GM12892 (cell line): Measurements from ENCODE around the gene OR56A5. TPM values are rescaled to one million over a fixed set of nuclear protein-coding genes. Genes with fewer than 3 reads are reported as not detected.

Experiments
- DNase-seq: peaks from one replicate; pipeline ENCODE4 v3.0.0; 2011; ENCODE audit not compliant: insufficient read length
- FAIRE-seq: peaks from 2 replicates; lab custom pipeline; 2011; peaks lifted over from hg19 to GRCh38; lab: Jason Lieb, UNC
- POLR2A ChIP-seq: IDR thresholded peaks from 2 replicates; pipeline ENCODE4 v1.6.1; 2011; ENCODE audit warnings: low read depth, low read length, control low read depth
- POLR2AphosphoS5 ChIP-seq: IDR thresholded peaks from 2 replicates; pipeline ENCODE4 v1.6.1; 2011; ENCODE audit warnings: low read depth, low read length, control low read depth
- TAF1 ChIP-seq: IDR thresholded peaks from 2 replicates; pipeline ENCODE4 v1.6.1; 2011; ENCODE audit warnings: low read depth, mild to moderate bottlenecking, control low read depth, low read length, borderline replicate concordance
- polyA plus RNA-seq: library from polyadenylated mRNA; unstranded; fragments of >200 nt; gene quantifications from one replicate; pipeline ENCODE4 v1.2.1, GENCODE V29; 2012; ENCODE audit warnings: missing spikeins, inconsistent platforms; ENCODE audit not compliant: missing spikeins

The OR56A5 gene, protein sequence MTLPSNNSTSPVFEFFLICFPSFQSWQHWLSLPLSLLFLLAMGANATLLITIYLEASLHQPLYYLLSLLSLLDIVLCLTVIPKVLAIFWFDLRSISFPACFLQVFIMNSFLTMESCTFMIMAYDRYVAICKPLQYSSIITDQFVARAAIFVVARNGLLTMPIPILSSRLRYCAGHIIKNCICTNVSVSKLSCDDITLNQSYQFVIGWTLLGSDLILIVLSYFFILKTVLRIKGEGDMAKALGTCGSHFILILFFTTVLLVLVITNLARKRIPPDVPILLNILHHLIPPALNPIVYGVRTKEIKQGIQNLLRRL
- not detected for polyA plus RNA-seq

DNA sequence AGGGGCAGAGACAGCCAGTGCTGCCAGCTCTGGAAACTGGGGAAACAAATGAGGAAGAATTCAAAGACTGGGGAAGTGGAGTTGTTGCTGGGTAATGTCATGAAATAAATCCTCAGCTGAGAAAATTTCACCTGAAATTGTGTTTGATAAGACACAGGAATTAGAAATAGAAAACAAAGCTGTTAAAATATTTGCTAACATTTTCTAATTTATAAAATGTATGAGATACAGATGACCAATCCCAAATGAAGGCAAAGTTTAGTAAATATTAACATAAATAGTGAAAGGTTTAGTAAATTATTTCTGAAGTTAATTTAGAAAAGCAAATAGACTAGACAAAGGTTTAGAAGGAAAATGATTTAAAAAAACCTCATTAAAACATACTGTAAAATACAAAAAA lies at the start of gene OR56A5:
Gene OR56A5 (minus strand): TSS at position 101 of the 400 bp plus-strand sequence. CDS start 0 bp downstream, at position 101.
- TF ChIP-seq TAF1 (no peak), POLR2A (no peak), POLR2AphosphoS5 (no peak)
- FAIRE-seq (no peak), DNase-seq (no peak)

DNA sequence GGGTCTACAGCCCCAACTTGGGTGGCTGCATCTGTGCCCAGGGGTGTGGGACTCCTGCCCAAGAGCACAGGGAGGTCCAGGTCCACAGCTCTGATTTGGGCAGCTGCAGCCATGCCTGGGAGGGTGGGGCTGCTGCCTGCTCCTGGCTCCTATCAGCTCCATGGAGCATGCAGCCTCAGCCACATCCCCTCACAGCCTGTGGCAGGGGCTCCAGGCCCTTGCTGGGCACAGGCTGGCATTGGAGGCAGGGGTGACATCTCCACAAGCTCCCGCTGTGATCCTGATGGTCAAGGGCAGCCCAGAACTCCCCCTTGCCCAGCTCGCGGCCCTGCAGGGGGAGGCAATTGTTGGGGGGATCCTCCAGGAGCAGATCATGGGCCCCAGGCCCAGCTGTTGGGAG lies 44.7 kb upstream of the OR56A5 start:
- no peak for TF ChIP-seq POLR2AphosphoS5
- TF ChIP-seq POLR2A: no peak
- no peak for TF ChIP-seq TAF1
- FAIRE-seq: no peak

DNA sequence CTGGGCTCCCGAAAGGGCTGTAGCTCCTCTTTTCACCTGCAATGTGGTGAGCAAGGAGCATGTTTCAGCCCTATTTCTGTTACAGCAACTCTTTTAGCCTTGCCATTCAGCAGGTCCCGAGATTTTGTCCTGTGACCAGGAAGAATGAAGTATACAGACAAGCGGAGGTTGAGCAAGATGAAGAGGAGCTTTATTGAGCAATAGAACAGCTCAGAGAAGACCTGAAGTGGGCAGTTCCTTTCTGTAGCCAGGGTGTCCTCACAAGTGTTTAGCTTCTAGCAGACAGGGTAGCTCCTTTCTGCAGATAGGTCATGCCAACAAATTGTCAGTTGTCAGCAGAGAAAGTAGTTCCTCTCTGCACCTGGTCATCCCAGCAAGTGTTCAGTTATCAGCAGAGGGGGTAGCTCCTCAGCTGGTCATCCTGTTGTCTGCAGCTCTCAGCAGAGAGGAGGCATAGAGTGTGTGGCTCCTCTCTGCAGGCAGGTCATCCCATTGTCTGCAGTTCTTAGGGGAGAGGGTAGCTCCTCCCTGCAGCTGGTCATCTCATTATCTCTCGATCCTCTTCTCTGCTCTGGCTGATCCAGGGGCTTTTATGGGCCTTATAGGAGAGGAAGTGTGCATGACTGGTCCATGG lies 43.9 kb upstream of the OR56A5 start:
- no peak for DNase-seq
- FAIRE-seq: no peak
- TF ChIP-seq POLR2A (no peak), POLR2AphosphoS5 (no peak), TAF1 (no peak)

More for the DNA sequence above, 44.7 kb upstream of the OR56A5 start:
- DNase-seq: no peak

DNA sequence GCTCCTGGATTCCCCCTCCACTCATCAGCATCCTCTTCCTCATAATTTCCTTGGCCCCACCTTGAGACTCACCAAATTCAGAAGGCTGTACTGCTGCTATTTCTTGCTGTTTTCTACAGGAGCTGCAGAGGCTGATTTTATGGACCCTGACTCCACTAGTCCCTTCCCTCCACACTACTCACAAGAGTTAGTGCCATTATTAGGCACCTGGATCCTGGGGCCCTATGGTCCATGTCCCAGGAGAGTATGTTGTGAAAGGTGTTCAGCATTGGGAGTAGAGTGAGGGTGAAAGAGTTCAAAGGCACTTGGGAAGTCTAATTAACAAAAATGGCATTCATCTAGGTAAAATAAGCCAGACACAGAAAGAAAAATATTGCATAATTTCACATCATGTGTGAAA lies 38.6 kb upstream of the OR56A5 start, which contains the start of gene OR56A4:
Gene OR56A4 (minus strand): TSS at position 101 of the 400 bp plus-strand sequence. CDS start 3,954 bp downstream, outside the sequence.
- no peak for DNase-seq
- TF ChIP-seq POLR2AphosphoS5 (no peak), POLR2A (no peak), TAF1 (no peak)
- no peak for FAIRE-seq

DNA sequence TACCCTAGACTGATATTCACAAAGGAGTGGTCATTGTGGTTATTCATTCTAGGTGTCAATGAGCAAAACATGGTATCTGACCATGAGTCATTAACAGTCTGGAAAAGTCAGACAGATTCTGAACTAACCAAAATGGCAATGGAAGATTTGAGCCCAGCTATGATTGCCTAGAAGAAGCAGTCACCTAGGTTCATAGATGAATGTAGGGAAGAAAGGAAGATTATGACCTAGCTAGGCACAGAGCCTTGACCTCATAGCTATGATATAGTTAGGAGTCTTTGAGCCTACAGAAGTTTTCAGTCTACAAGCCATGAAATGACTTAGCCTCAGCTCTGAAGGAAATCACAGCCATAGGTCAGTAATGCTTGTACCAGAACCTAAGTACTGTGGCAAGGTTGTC lies 38.1 kb upstream of the OR56A5 start:
- no peak for FAIRE-seq

DNA sequence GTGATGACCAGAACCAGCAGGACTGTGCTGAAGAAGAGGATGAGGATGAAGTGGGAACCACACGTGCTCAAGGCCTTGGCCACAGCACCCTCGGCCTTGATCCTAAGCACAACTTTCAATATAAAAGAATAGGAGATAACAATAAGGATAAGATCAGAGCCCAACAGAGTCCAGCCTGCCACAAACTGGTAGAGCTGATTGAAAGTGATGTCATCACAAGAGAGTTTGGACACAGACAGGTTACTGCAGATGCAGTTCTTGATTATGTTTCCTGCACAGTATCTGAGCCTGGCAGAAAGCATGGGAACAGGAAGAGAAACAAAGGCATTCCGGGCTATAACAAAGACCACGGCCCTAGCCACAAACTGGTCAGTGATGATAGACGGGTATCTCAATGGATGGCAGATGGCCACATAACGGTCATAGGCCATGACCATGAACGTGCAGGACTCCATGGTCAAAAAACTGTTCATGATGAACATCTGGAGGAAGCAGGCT lies 34.0 kb upstream of the OR56A5 start:
- TF ChIP-seq POLR2A: no peak
- no peak for TF ChIP-seq TAF1
- no peak for TF ChIP-seq POLR2AphosphoS5
- DNase-seq (no peak), FAIRE-seq (no peak)

More for the DNA sequence above, 38.1 kb upstream of the OR56A5 start:
- no peak for TF ChIP-seq POLR2A
- DNase-seq: no peak

DNA sequence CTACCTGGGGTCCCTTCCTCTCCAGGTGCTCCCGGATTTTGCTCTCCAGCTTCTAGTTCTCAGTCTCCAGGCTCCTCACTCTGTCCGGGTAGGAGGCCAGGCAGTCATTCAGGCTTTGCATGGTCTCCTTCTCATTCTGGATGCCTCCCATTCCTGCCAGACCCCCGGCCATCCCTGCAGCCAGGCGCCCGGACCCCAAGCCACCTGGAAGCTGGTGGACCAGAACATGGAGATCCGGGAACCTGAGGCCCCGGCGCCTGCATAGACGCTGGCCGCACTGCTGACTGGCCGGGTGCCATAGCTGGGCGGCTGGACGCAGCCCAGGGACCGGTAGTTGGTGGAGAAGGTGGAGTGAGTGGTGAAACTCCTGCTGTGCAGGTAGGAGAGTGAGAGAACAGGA lies 26.5 kb upstream of the OR56A5 start:
- no peak for TF ChIP-seq POLR2AphosphoS5
- no peak for TF ChIP-seq TAF1
- TF ChIP-seq POLR2A: no peak
- FAIRE-seq (no peak), DNase-seq (no peak)

DNA sequence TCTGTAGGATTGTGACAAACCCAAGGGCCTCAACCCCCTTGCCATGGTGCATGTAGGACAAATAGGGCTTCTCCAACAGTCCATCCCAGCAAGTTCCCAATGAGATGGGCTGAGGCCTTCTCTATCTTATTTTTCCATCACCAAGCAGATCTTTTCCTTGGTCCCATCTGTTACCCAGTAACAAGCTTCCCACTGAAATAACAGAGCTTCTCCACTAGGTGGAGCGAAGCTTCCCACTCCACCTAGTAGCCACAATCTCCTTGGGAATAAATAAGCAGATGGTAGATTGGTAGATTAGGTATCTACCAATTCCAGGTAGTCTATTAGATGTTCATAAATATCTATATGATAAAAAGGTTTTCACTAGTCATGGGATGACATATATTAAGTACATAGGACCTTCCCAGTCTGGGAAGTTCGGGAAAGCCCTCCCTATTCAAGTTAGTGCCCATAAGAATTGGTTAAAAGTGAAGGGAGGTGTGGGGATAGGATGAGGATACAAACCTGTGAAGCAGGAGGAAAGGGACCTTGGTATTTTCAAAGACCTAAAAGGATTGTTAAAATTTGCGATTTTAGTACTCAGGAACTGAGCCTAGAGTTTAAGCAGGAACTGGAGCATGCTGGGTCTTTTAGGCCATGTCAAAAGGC lies 24.4 kb upstream of the OR56A5 start:
- FAIRE-seq (no peak), DNase-seq (no peak)
- TF ChIP-seq TAF1 (no peak), POLR2AphosphoS5 (no peak), POLR2A (no peak)

DNA sequence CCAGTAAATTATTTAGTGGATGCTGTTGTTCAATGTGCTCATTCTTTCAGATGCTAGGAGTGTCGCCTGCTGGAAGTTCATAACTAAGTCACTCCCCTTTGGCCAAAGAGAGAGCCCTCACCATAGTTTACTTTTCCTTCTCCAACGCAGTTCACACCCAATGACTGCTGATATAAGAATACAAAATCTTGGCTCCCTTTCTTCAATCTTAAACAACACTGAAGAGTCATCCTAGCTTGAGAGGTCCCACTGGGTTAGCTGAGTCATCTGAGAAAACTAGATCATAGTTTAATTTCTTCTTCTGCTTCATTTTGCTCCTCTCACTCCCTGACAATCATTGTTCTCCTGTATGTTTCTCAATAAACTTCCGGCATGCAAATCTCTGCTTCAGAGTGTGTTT lies 23.9 kb upstream of the OR56A5 start:
- FAIRE-seq: no peak
- TF ChIP-seq POLR2AphosphoS5 (no peak), POLR2A (no peak), TAF1 (no peak)
- no peak for DNase-seq

DNA sequence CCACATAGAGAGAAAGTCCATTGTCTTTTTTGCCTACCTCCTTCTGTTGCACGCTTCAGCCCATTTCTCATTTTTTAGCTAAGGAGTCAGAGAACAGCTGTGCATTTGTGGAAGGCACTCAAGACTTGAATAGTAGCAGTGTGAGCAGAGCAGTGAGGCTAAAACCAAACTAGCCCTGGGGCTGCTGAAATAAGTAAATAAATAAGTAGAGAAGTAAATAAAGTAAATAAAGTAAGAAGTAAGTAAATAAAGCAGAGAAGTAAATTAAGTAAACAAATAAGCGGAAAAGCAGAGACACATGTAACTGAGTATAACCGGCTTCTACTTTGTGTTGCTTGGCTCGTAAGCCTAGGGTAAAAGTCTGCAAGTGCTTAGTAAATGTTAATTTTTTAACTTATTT lies 20.9 kb upstream of the OR56A5 start:
- DNase-seq: no peak
- no peak for TF ChIP-seq TAF1
- TF ChIP-seq POLR2AphosphoS5: no peak
- TF ChIP-seq POLR2A: no peak
- FAIRE-seq: no peak

DNA sequence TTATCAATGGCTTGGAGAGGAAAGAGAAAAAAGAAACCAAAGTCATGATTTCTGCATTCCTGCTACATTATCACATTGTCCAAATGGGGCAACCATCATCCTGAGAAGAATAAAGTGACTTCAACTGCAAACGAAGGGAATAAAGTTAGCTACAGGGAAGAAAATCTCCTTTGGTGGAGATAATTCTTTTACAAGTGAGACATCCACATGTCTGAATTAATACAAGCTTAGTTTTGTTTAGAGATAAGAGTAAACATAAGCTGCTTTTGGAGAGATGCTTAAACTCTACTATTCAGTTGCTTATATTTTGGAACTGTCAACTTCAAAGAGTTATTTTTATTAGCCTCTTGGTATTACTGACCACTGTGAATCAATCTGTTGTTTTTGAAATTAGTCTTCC lies 18.6 kb upstream of the OR56A5 start, which contains the start of gene OR52L1:
Gene OR52L1 (minus strand): TSS at position 101 of the 400 bp plus-strand sequence. CDS start 55 bp downstream, at position 46.
- FAIRE-seq (no peak), DNase-seq (no peak)

More for the DNA sequence above, 18.6 kb upstream of the OR56A5 start, which contains the start of gene OR52L1:
- TF ChIP-seq POLR2A (no peak), POLR2AphosphoS5 (no peak), TAF1 (no peak)
